HL-60 (cell line): Measurements from ENCODE around the gene NHEJ1.

Source experiments
- DNase-seq, 2 experiments: peaks; one replicate each; pipeline ENCODE4 v3.0.0-alpha.2; 2010 to 2020; ENCODE audit warnings: low read depth in 1 of 2, low spot score in 1 of 2
- H3K27ac ChIP-seq: fragments of 250-450 bp; sonication (Bioruptor Pico); replicated peaks from 2 replicates; pipeline ENCODE4 v1.5.1; 2020; ENCODE audit warnings: mild to moderate bottlenecking, moderate library complexity
- H3K27me3 ChIP-seq: fragments of 250-450 bp; sonication (Bioruptor Pico); 2 replicates; pipeline ENCODE4 v1.5.1; 2021; ENCODE audit warnings: mild to moderate bottlenecking, moderate library complexity; ENCODE audit not compliant: insufficient read depth, poor library complexity, severe bottlenecking
- H3K4me3 ChIP-seq: replicated peaks from 2 replicates; pipeline ENCODE4 v1.5.1; 2011; ENCODE audit warnings: mild to moderate bottlenecking, control low read depth, low read length; ENCODE audit not compliant: insufficient read depth
- CTCF ChIP-seq: IDR thresholded peaks from one replicate; pipeline ENCODE4 v1.5.1; 2011; ENCODE audit warnings: low read length, control low read depth, inconsistent platforms; ENCODE audit not compliant: insufficient read depth
- GABPA ChIP-seq: IDR thresholded peaks from 2 replicates; pipeline ENCODE4 v1.6.1; 2012; ENCODE audit warnings: low read depth
- POLR2AphosphoS5 ChIP-seq: IDR thresholded peaks from 2 replicates; pipeline ENCODE4 v1.6.1; 2012; ENCODE audit warnings: low read depth
- REST ChIP-seq: IDR thresholded peaks from 2 replicates; pipeline ENCODE4 v1.6.1; 2012; ENCODE audit warnings: low read depth; ENCODE audit not compliant: insufficient replicate concordance
- SPI1 ChIP-seq: IDR thresholded peaks from 2 replicates; pipeline ENCODE4 v1.6.1; 2012; ENCODE audit warnings: low read depth, mild to moderate bottlenecking, borderline replicate concordance

The NHEJ1 gene

GRCh38 chr2:219179601-219180465 is 19.2 kb upstream of the NHEJ1 start:
- TF ChIP-seq GABPA (no peak), REST (no peak), CTCF (no peak), POLR2AphosphoS5 (no peak), SPI1 (no peak)
- Histone ChIP-seq H3K27ac (0 out of 2 replicates have a peak overlapping the region, but pooled peaks have one; percentile 9), H3K27me3 (no peaks in the 10 kb centered on the region), H3K4me3 (peak overlapping the region; percentile 79; the same call in 1 of the 2 replicates)
- no peak for DNase-seq

GRCh38 chr2:219178377-219179175 is 18.0 kb upstream of the NHEJ1 start:
- peak in 1 of 2 experiments; percentile 49 for DNase-seq
- peak overlapping the region; percentile 91 for H3K27ac ChIP-seq
- no peaks in the 10 kb centered on the region for H3K27me3 ChIP-seq
- TF ChIP-seq GABPA (no peak), POLR2AphosphoS5 (0 out of 2 replicates have a peak, but pooled peaks have one; percentile 16), SPI1 (peak; percentile 13; the same call in 1 of the 2 replicates)
- peak overlapping the region; percentile 79 for H3K4me3 ChIP-seq

- no peak for TF ChIP-seq CTCF
- peak; percentile 52; the same call in 1 of the 2 replicates for TF ChIP-seq POLR2AphosphoS5
- TF ChIP-seq GABPA, result no peak
- peak; percentile 50 for TF ChIP-seq REST
- TF ChIP-seq SPI1, result no peak
- DNase-seq, result peak; percentile 76 to 90
- H3K27me3 ChIP-seq, result no peaks in the 10 kb centered on the region
- H3K27ac ChIP-seq, result peak within 1 kb of the TSS; percentile 91
- peak within 1 kb of the TSS; percentile 79 for H3K4me3 ChIP-seq
Observed at GRCh38 chr2:219177552-219178376, 17.1 kb upstream of the NHEJ1 start, which contains the start of gene RETREG2. RETREG2 (plus strand) TSS chr2:219178275; CDS start chr2:219178353, 78 bp downstream.
